Measurements from ENCODE around the gene RMRP. TPM values are rescaled to one million over a fixed set of nuclear protein-coding genes. Genes with fewer than 3 reads are reported as not detected.

Gene RMRP
- total RNA-seq, 4 donors from 2014 or later, result 1,115 to 7,222 (median 2,718) TPM

DNA sequence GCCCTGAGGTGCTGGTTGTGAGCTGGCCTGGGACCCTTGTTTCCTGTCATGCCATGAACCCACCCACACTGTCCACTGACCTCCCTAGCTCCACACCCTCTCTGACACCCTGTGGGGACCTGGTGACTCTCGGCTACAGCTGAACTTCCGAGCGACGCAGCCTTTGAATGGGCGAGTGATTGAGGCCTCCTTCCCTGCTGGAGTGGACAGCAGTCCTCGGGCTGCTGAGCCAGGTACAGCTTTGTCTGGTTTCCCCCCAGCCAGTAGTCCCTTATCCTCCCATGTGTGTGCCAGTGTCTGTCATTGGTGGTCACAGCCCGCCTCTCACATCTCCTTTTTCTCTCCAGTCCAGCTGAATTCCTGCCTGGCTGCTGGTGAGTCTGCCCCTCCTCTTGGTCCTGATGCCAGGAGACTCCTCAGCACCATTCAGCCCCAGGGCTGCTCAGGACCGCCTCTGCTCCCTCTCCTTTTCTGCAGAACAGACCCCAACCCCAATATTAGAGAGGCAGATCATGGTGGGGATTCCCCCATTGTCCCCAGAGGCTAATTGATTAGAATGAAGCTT lies 22.0 kb upstream of the RMRP start:
- H3K27ac ChIP-seq, result peak overlapping the region in 3 of 4 donors; percentile 91 to 95 (median 92)
- H3K27me3 ChIP-seq, result no peaks in the 10 kb centered on the region
- H3K36me3 ChIP-seq, result no peaks in the 10 kb centered on the region
- H3K9me3 ChIP-seq, result no peaks in the 10 kb centered on the region
- no peak for DNase-seq
- intact Hi-C loops (cut with DNase I; ENCODE audit: low total_unique reads) (no loop called here), in situ Hi-C loops (cut with MboI; ENCODE audit: low pct_ligation_motif_present in 1 of 4, low pct_unique_long_range_greater_than_20kb in 1 of 4, low sequenced_read_pairs in 3 of 4) (loop anchor here in 1 of 4 donors (25.0 kb wide), 1 partner anchor 693 kb away; the partner anchor contains the start of gene DNAJB5)
- peaks cover 6 to 16% (median 13%) of the 10 kb centered on the region in 4 donors for H3K4me1 ChIP-seq
- WGBS, 2 donors (ENCODE audit: low coverage in 1 of 2), result 20 to 85% methylated on average over 1 to 8 of the region's 8 CpGs
- TF ChIP-seq EP300 (IDR thresholded peaks at IDR 0.05; ENCODE audit: low read depth), result no peak
- no peak for TF ChIP-seq CTCF (IDR thresholded peaks at IDR 0.05)
- TF ChIP-seq POLR2AphosphoS5 (IDR thresholded peaks at IDR 0.05), result peak in 1 of 3 donors; percentile 48
- TF ChIP-seq POLR2A (IDR thresholded peaks at IDR 0.05), result no peak
- no peak overlapping the region for H3K4me3 ChIP-seq

- H3K4me1 ChIP-seq, result peaks cover 6 to 16% (median 12%) of the 10 kb centered on the region in 4 donors
- H3K9me3 ChIP-seq, result no peaks in the 10 kb centered on the region
- intact Hi-C loops (cut with DNase I; ENCODE audit: low total_unique reads), result no loop called here
- H3K4me3 ChIP-seq, result no peak overlapping the region
- TF ChIP-seq POLR2AphosphoS5 (IDR thresholded peaks at IDR 0.05) (peak in 1 of 3 donors; percentile 2), CTCF (IDR thresholded peaks at IDR 0.05) (no peak), EP300 (IDR thresholded peaks at IDR 0.05; ENCODE audit: low read depth) (no peak), POLR2A (IDR thresholded peaks at IDR 0.05) (no peak)
- DNase-seq, result no peak
- no peaks in the 10 kb centered on the region for H3K36me3 ChIP-seq
- H3K27ac ChIP-seq, result no peak overlapping the region
- 40 to 92% methylated on average over 1 to 5 of the region's 5 CpGs for WGBS, 2 donors (ENCODE audit: low coverage in 1 of 2)
- in situ Hi-C loops (cut with MboI; ENCODE audit: low pct_ligation_motif_present in 1 of 4, low pct_unique_long_range_greater_than_20kb in 1 of 4, low sequenced_read_pairs in 3 of 4), result loop anchor here in 1 of 4 donors (25.0 kb wide), 1 partner anchor 692 kb away; the partner anchor contains the start of gene DNAJB5
- H3K27me3 ChIP-seq, result no peaks in the 10 kb centered on the region
Observed at GRCh38 chr9:35679091-35679490, 21.3 kb upstream of the RMRP start.

- in situ Hi-C loops (cut with MboI; ENCODE audit: low pct_ligation_motif_present in 1 of 4, low pct_unique_long_range_greater_than_20kb in 1 of 4, low sequenced_read_pairs in 3 of 4), result loop anchor here in 1 of 4 donors (25.0 kb wide), 1 partner anchor 689 kb away; the partner anchor contains the start of gene DNAJB5
- intact Hi-C loops (cut with DNase I; ENCODE audit: low total_unique reads), result no loop called here
- peak overlapping the region; percentile 36 to 52 (median 42) for H3K4me3 ChIP-seq
- 20% methylated on average over 36 of the region's 51 CpGs; no CpG with 5 or more reads in 1 of the 2 donors for WGBS, 2 donors (ENCODE audit: low coverage in 1 of 2)
- H3K27me3 ChIP-seq, result no peaks in the 10 kb centered on the region
- no peak for TF ChIP-seq CTCF (IDR thresholded peaks at IDR 0.05)
- no peak for TF ChIP-seq POLR2A (IDR thresholded peaks at IDR 0.05)
- no peak for TF ChIP-seq POLR2AphosphoS5 (IDR thresholded peaks at IDR 0.05)
- no peak for TF ChIP-seq EP300 (IDR thresholded peaks at IDR 0.05; ENCODE audit: low read depth)
- H3K36me3 ChIP-seq, result no peaks in the 10 kb centered on the region
- H3K4me1 ChIP-seq, result peaks cover 6 to 22% (median 19%) of the 10 kb centered on the region in 4 donors
- peak overlapping the region in 2 of 4 donors; percentile 30 to 58 for H3K27ac ChIP-seq
- peak; percentile 54 for DNase-seq
- no peaks in the 10 kb centered on the region for H3K9me3 ChIP-seq
Observed at GRCh38 chr9:35675732-35676392, 18.0 kb upstream of the RMRP start.

- Histone ChIP-seq H3K27ac (peak overlapping the region in 2 of 4 donors; percentile 30 to 58), H3K4me3 (peak overlapping the region in 3 of 4 donors; percentile 41 to 52 (median 43)), H3K27me3 (no peaks in the 10 kb centered on the region), H3K36me3 (no peaks in the 10 kb centered on the region), H3K9me3 (no peaks in the 10 kb centered on the region), H3K4me1 (peaks cover 6 to 22% (median 20%) of the 10 kb centered on the region in 4 donors)
- in situ Hi-C loops (cut with MboI; ENCODE audit: low pct_ligation_motif_present in 1 of 4, low pct_unique_long_range_greater_than_20kb in 1 of 4, low sequenced_read_pairs in 3 of 4) (loop anchor here in 1 of 4 donors (25.0 kb wide), 1 partner anchor 688 kb away; the partner anchor contains the start of gene DNAJB5), intact Hi-C loops (cut with DNase I; ENCODE audit: low total_unique reads) (no loop called here)
- DNase-seq, result no peak
- TF ChIP-seq POLR2AphosphoS5 (IDR thresholded peaks at IDR 0.05), result no peak
- no peak for TF ChIP-seq EP300 (IDR thresholded peaks at IDR 0.05; ENCODE audit: low read depth)
- TF ChIP-seq POLR2A (IDR thresholded peaks at IDR 0.05), result no peak
- TF ChIP-seq CTCF (IDR thresholded peaks at IDR 0.05), result no peak
- 10 to 37% methylated on average over 6 to 13 of the region's 13 CpGs for WGBS, 2 donors (ENCODE audit: low coverage in 1 of 2)
Observed at GRCh38 chr9:35675204-35675603, 17.4 kb upstream of the RMRP start.

All from transverse colon (tissue), 4 donors.